ENCODE results near the gene LPA.
"Not testable (repeated sequence)": the region's sequence is repeated elsewhere in the genome, so short reads cannot be mapped to it uniquely, and the experiment has no call there.

LPA gene, protein sequence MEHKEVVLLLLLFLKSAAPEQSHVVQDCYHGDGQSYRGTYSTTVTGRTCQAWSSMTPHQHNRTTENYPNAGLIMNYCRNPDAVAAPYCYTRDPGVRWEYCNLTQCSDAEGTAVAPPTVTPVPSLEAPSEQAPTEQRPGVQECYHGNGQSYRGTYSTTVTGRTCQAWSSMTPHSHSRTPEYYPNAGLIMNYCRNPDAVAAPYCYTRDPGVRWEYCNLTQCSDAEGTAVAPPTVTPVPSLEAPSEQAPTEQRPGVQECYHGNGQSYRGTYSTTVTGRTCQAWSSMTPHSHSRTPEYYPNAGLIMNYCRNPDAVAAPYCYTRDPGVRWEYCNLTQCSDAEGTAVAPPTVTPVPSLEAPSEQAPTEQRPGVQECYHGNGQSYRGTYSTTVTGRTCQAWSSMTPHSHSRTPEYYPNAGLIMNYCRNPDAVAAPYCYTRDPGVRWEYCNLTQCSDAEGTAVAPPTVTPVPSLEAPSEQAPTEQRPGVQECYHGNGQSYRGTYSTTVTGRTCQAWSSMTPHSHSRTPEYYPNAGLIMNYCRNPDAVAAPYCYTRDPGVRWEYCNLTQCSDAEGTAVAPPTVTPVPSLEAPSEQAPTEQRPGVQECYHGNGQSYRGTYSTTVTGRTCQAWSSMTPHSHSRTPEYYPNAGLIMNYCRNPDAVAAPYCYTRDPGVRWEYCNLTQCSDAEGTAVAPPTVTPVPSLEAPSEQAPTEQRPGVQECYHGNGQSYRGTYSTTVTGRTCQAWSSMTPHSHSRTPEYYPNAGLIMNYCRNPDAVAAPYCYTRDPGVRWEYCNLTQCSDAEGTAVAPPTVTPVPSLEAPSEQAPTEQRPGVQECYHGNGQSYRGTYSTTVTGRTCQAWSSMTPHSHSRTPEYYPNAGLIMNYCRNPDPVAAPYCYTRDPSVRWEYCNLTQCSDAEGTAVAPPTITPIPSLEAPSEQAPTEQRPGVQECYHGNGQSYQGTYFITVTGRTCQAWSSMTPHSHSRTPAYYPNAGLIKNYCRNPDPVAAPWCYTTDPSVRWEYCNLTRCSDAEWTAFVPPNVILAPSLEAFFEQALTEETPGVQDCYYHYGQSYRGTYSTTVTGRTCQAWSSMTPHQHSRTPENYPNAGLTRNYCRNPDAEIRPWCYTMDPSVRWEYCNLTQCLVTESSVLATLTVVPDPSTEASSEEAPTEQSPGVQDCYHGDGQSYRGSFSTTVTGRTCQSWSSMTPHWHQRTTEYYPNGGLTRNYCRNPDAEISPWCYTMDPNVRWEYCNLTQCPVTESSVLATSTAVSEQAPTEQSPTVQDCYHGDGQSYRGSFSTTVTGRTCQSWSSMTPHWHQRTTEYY (N-terminal part only)

GRCh38 chr6:160664198-160664597 lies at the start of gene LPA:
TSS of gene LPA (minus strand) at chr6:160664275. CDS start at chr6:160664214, 61 bp downstream.
- DNase-seq (ENCODE audit: low read depth), result not testable (repeated sequence)

- DNase-seq (ENCODE audit: low read depth), result not testable (repeated sequence)
These were observed 44.9 kb upstream of the LPA start for GRCh38 chr6:160708993-160709392.

DNA sequence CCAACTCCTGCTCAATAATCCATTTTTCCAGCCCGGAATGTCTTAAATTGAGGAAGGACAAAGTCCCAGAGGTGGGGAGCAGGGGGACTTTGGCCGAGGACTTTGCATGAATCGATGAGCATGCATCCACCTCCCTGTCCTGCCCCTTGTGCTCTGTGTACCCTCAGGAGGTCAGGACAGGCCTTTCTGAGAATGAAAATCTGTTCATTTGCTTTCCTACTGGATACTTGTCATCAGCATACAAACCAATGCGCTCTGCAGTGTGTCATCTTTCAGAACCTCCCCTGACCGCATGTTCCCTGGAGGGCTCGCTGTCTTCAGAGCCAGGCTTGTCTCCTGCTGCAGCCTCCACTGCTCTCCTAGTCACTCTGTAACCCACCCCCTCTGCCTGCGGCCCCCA lies 40.6 kb upstream of the LPA start:
- DNase-seq (ENCODE audit: low read depth), result not testable (repeated sequence)

DNA sequence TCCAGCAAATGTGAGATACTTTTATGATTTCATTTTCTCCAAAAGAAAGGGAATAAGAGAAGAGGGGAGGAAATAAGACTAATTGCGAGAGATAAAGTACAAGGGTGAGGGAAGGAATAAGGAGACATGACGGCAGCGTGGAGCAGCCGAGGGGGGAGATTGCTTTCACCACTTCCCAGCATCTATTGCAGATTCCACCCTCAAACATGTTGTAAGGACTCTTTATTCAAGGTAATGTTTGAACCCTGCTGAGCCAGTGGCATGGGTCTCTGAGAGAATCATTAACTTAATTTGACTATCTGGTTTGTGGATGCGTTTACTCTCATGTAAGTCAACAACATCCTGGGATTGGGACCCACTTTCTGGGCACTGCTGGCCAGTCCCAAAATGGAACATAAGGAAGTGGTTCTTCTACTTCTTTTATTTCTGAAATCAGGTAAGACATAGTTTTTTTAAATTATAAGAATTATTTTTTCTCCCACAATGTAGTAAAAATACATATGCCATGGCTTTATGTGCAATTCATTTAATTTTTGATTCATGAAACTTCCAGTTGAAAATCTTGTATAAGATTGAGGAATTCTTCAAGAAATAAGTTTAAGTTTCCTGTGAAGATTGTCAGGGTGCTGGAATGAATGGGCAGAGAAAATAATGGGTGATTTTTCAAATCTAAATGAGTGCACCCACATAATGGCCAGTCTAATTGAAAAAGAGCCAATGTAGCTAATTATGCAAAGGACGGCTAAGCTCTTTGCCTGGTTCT lies 38.0 kb upstream of the LPA start, which contains the start of gene PLG:
Gene PLG (plus strand): TSS at position 327 of the 763 bp plus-strand sequence. CDS start 61 bp downstream, at position 388.
- not testable (repeated sequence) for DNase-seq (ENCODE audit: low read depth)

GRCh38 chr6:160697826-160698225 lies 33.8 kb upstream of the LPA start:
- no peak for DNase-seq (ENCODE audit: low read depth)

- DNase-seq (ENCODE audit: low read depth), result not testable (repeated sequence)
These were observed 32.8 kb upstream of the LPA start for GRCh38 chr6:160696884-160697283.

GRCh38 chr6:160695622-160696021 lies 31.5 kb upstream of the LPA start:
- DNase-seq (ENCODE audit: low read depth), result not testable (repeated sequence)

- DNase-seq (ENCODE audit: low read depth), result not testable (repeated sequence)
These were observed 30.9 kb upstream of the LPA start for GRCh38 chr6:160695025-160695424.

GRCh38 chr6:160692369-160692959 lies 28.4 kb upstream of the LPA start:
- no peak for DNase-seq (ENCODE audit: low read depth)

DNA sequence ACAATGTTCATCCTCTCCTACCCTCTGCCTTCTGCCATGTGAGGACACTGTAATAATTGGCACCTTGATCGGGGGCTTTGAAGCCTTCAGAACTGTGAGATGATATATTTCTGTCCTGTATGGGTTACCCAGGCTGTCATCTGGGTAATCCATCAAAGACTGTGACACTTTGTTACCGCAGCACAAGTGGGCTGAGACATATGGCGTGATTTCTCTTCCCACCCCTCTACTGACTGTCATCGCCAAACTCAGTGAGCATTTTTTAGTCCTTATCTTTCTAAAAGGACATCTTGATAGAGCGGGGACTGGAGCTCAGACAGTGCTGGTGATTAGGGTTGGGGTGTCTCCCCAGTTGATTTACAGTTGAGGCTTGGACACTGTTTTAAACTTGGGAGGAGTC lies 27.5 kb upstream of the LPA start:
- no peak for DNase-seq (ENCODE audit: low read depth)

DNA sequence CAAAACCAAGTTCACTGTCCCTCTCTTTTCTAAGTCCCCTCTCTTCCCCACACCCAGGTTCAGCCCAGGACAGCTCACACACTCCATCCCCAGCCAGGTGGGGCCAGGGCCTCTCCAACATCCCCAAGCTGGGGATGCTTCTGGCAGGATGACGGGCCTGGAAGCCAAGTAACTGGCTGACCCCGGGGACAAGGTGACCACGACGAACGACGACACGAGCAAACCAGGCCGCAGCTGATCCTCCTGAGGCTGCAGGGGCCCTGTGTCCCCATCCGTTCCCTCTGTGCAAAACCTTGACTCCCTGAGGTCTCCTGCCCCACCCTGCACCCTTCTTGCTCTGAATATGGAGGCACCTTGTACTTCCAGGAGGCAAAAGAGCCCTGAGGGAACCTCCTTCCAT lies 26.4 kb upstream of the LPA start:
- no peak for DNase-seq (ENCODE audit: low read depth)

GRCh38 chr6:160685762-160686450 lies 21.8 kb upstream of the LPA start:
- no peak for DNase-seq (ENCODE audit: low read depth)

GRCh38 chr6:160685101-160685761 lies 21.2 kb upstream of the LPA start:
- not testable (repeated sequence) for DNase-seq (ENCODE audit: low read depth)

DNA sequence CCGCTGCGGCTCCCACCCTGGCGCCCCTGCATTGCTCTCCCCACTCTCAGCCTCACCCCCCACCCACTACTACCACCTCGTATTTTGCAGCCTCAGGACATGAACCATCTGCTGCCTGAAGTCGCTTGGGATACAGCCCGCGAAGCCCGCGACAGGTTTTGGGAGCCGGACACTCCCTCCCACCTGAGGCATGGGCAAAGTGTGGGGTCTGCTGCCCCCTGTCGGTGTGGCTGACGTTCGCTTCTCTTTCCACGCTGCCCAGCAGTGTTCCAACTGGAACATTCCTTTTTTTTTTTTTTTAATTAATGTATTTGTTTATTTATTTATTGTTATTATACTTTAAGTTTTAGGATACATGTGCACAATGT lies 15.3 kb upstream of the LPA start:
- DNase-seq (ENCODE audit: low read depth), result no peak

DNA sequence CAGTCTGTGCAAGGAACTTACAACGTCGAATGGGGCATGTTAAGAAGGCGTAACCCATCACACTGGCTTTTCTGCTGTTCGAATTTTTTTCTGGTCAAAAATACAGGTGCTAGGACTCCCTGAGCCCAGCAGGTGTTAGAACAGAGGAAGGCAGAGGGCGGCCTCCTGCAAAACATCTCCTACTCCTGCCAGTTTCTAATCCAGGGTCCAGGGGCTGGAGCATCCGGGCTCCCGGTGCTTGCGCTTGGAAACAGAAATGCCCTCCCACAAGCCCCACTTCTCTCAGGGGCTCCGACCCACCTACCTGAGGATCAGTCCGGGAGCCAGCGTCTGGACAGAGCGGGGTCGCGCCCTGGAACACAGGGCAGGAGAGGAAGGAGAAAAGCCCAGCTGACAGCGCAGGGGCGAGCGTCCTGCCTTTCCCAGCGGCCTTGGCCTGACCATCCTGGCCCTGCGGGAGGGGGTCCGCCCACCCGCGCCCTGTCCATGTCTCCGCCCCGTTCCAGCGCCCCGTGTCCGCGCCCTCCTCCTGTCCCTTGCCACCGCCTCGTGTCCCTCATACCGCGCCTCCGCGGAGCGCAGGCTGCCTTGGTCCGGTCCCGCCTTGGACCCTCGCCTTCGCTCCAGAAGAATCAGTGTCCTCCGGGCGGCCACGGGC lies 14.8 kb upstream of the LPA start:
- DNase-seq (ENCODE audit: low read depth), result no peak

- no peak for DNase-seq (ENCODE audit: low read depth)
These were observed 14.2 kb upstream of the LPA start for GRCh38 chr6:160678230-160678629.

GRCh38 chr6:160676418-160676817 lies 12.3 kb upstream of the LPA start:
- not testable (repeated sequence) for DNase-seq (ENCODE audit: low read depth)

DNA sequence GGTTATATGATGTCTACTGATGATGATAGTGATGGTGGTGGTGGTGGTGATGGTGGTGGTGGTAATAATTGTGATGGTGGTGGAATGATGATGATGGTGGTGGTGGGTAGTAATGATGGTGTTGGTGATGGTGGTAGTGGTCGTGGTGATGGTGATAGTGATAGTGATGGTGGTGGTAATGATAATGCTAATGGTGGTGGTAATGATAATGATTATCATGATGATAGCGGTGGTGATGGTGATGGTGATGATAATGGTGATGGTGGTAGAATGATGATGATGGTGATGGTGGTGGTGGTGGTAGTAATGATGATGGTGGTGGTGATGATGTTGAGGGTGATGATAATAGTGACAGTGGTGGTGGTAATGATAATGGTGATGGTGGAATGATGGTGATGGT lies 4.5 kb upstream of the LPA start:
- DNase-seq (ENCODE audit: low read depth), result no peak
